T-helper 1 cell treated with Interleukin-12 subunit alpha and Interleukin-12 subunit beta and Interleukin-4 antibody, amounts not matched to agents 30 μg/mL and 1 μg/mL, for 36 hours (primary cell): ENCODE data around the gene WDR18.

Experiments used
- H3K27ac Mint-ChIP-seq: one replicate; pipeline ENCODE4 v1.8.0; 2021; ENCODE audit warnings: mild to moderate bottlenecking, mixed read lengths
- H3K27me3 Mint-ChIP-seq: one replicate; pipeline ENCODE4 v1.8.0; 2021; ENCODE audit warnings: low read depth, mixed read lengths
- H3K36me3 Mint-ChIP-seq: one replicate; pipeline ENCODE4 v1.8.0; 2021; ENCODE audit warnings: low read depth, mixed read lengths
- H3K4me1 Mint-ChIP-seq: one replicate; pipeline ENCODE4 v1.8.0; 2021; ENCODE audit warnings: low read depth, mixed read lengths
- H3K4me3 Mint-ChIP-seq: one replicate; pipeline ENCODE4 v1.8.0; 2021; ENCODE audit warnings: mild to moderate bottlenecking, moderate library complexity, mixed read lengths
- H3K9me3 Mint-ChIP-seq: one replicate; pipeline ENCODE4 v1.8.0; 2021; ENCODE audit warnings: mixed read lengths

WDR18 gene

GRCh38 chr19:1011831-1012333 lies 27.7 kb downstream of the WDR18 start:
- H3K4me3 Mint-ChIP-seq: no peak overlapping the region
- peaks cover 6% of the 10 kb centered on the region for H3K36me3 Mint-ChIP-seq
- H3K9me3 Mint-ChIP-seq: no peaks in the 10 kb centered on the region
- H3K27ac Mint-ChIP-seq: no peak overlapping the region
- H3K4me1 Mint-ChIP-seq: peaks cover 3% of the 10 kb centered on the region
- H3K27me3 Mint-ChIP-seq: no peaks in the 10 kb centered on the region

- peaks cover 8% of the 10 kb centered on the region for H3K4me1 Mint-ChIP-seq
- H3K36me3 Mint-ChIP-seq: peaks cover 4% of the 10 kb centered on the region
- no peak overlapping the region for H3K27ac Mint-ChIP-seq
- H3K9me3 Mint-ChIP-seq: no peaks in the 10 kb centered on the region
- no peaks in the 10 kb centered on the region for H3K27me3 Mint-ChIP-seq
- no peak overlapping the region for H3K4me3 Mint-ChIP-seq
Measured at GRCh38 chr19:1012334-1012733, 28.2 kb downstream of the WDR18 start.

DNA sequence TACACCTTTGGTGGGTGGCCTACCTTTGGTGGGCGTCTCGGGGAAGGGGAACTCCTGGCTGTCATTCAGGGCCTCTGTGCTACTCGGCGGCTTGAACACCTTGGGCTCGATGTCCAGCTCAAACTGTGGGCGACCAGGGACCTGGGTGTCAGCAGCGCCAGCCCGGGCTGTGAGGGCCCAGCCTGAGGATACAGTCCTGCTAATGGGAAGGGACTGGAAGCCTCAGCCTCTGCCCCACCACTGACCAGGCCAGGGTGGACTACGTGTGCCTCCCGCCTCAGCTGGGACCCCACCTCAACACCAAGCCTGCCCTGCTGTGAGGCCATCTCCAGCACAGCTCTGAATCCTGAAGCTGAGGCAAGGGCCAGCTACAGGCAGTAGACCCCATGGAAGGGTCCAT lies 29.1 kb downstream of the WDR18 start:
- H3K4me3 Mint-ChIP-seq: no peak overlapping the region
- H3K9me3 Mint-ChIP-seq: no peaks in the 10 kb centered on the region
- peaks cover 4% of the 10 kb centered on the region for H3K36me3 Mint-ChIP-seq
- H3K27ac Mint-ChIP-seq: no peak overlapping the region
- peaks cover 13% of the 10 kb centered on the region for H3K4me1 Mint-ChIP-seq
- no peaks in the 10 kb centered on the region for H3K27me3 Mint-ChIP-seq

GRCh38 chr19:1014161-1015060 lies 30.3 kb downstream of the WDR18 start:
- H3K4me1 Mint-ChIP-seq: peaks cover 18% of the 10 kb centered on the region
- peaks cover 4% of the 10 kb centered on the region for H3K36me3 Mint-ChIP-seq
- H3K27me3 Mint-ChIP-seq: no peaks in the 10 kb centered on the region
- H3K4me3 Mint-ChIP-seq: no peak overlapping the region
- no peak overlapping the region for H3K27ac Mint-ChIP-seq
- no peaks in the 10 kb centered on the region for H3K9me3 Mint-ChIP-seq

- Mint-ChIP-seq H3K9me3 (no peaks in the 10 kb centered on the region), H3K27ac (no peak overlapping the region), H3K27me3 (no peaks in the 10 kb centered on the region), H3K4me3 (no peak overlapping the region), H3K36me3 (peaks cover 5% of the 10 kb centered on the region), H3K4me1 (peaks cover 22% of the 10 kb centered on the region)
Measured at GRCh38 chr19:1015061-1015781, 31.1 kb downstream of the WDR18 start.

- H3K4me3 Mint-ChIP-seq: no peak overlapping the region
- no peak overlapping the region for H3K27ac Mint-ChIP-seq
Measured at GRCh38 chr19:1015782-1016646, 31.9 kb downstream of the WDR18 start.

DNA sequence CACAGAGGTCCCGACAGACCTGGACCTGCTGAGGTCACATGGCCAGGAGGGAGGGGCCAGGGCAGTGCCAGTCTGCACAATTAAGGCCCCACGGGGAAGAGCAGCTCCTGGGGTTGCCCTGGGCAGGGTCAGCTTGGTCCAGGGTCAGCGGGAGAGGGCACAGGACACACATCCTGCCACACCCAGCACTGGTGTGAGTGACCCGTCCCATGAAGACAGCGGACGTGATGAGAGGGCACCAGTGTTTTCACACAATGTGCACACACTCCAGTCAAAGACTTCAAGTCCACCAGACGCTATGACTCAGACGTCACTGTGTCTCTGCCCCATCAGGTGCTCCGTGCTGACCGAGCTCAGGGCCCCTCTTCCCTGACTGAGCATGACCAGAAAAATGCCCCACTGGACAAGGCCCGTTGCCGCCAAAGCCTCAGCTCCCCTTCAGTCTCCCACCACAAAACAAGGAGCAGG lies 32.5 kb downstream of the WDR18 start:
- no peak overlapping the region for H3K4me3 Mint-ChIP-seq
- H3K9me3 Mint-ChIP-seq: no peaks in the 10 kb centered on the region
- peak overlapping the region; percentile 31 for H3K27ac Mint-ChIP-seq
- H3K27me3 Mint-ChIP-seq: no peaks in the 10 kb centered on the region
- H3K4me1 Mint-ChIP-seq: peaks cover 26% of the 10 kb centered on the region
- peaks cover 5% of the 10 kb centered on the region for H3K36me3 Mint-ChIP-seq

More at GRCh38 chr19:1015782-1016646, 31.9 kb downstream of the WDR18 start:
- Mint-ChIP-seq H3K4me1 (peaks cover 22% of the 10 kb centered on the region), H3K9me3 (no peaks in the 10 kb centered on the region), H3K27me3 (no peaks in the 10 kb centered on the region), H3K36me3 (peaks cover 5% of the 10 kb centered on the region)

GRCh38 chr19:1017115-1017905 lies 33.2 kb downstream of the WDR18 start:
- Mint-ChIP-seq H3K36me3 (peaks cover 5% of the 10 kb centered on the region), H3K9me3 (no peaks in the 10 kb centered on the region), H3K27me3 (no peaks in the 10 kb centered on the region), H3K27ac (peak overlapping the region; percentile 31), H3K4me3 (no peak overlapping the region), H3K4me1 (peaks cover 26% of the 10 kb centered on the region)

- peaks cover 26% of the 10 kb centered on the region for H3K4me1 Mint-ChIP-seq
Measured at GRCh38 chr19:1017906-1018305, 33.8 kb downstream of the WDR18 start.

DNA sequence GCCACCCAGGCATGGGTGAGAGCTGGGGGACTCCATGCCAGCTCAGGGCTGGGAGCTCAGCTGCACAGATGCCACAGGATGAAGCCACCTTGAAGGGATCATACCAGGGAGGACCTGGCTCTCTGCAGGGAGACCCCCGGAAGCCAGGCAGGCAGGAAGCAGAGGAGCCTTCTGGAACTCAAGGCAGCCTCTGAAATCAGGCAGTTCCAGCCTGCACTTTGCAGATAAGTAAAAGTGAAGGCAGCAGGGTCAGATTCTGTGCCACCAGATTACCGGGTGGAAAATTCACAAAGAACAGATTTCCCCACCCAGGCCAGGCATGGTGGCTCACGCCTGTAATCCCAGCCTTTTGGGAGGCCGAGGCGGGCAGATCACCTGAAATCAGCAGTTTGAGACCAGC lies 34.2 kb downstream of the WDR18 start:
- no peak overlapping the region for H3K27ac Mint-ChIP-seq
- H3K4me1 Mint-ChIP-seq: peaks cover 26% of the 10 kb centered on the region
- peak overlapping the region; percentile 58 for H3K4me3 Mint-ChIP-seq
- no peaks in the 10 kb centered on the region for H3K27me3 Mint-ChIP-seq
- peaks cover 5% of the 10 kb centered on the region for H3K36me3 Mint-ChIP-seq
- H3K9me3 Mint-ChIP-seq: no peaks in the 10 kb centered on the region

More at GRCh38 chr19:1017906-1018305, 33.8 kb downstream of the WDR18 start:
- Mint-ChIP-seq H3K9me3 (no peaks in the 10 kb centered on the region), H3K4me3 (no peak overlapping the region), H3K27ac (no peak overlapping the region), H3K36me3 (peaks cover 5% of the 10 kb centered on the region), H3K27me3 (no peaks in the 10 kb centered on the region)

GRCh38 chr19:1018932-1019615 lies 34.9 kb downstream of the WDR18 start:
- peak overlapping the region; percentile 63 for H3K27ac Mint-ChIP-seq
- peaks cover 4% of the 10 kb centered on the region for H3K36me3 Mint-ChIP-seq
- H3K4me3 Mint-ChIP-seq: peak overlapping the region; percentile 58
- H3K9me3 Mint-ChIP-seq: no peaks in the 10 kb centered on the region
- H3K4me1 Mint-ChIP-seq: peaks cover 26% of the 10 kb centered on the region
- H3K27me3 Mint-ChIP-seq: no peaks in the 10 kb centered on the region

GRCh38 chr19:1019616-1019961 lies 35.4 kb downstream of the WDR18 start:
- Mint-ChIP-seq H3K27ac (peak overlapping the region; percentile 94), H3K9me3 (no peaks in the 10 kb centered on the region), H3K4me3 (peak overlapping the region; percentile 97), H3K36me3 (peaks cover 3% of the 10 kb centered on the region), H3K27me3 (no peaks in the 10 kb centered on the region), H3K4me1 (peaks cover 24% of the 10 kb centered on the region)
